Gastrocnemius medialis (tissue), 4 donors: ENCODE measurements around the gene BDNF. TPM values are rescaled to one million over a fixed set of nuclear protein-coding genes. Genes with fewer than 3 reads are reported as not detected.

ENCODE experiments used
- ATAC-seq, 2 donors: fragments of 150-250 bp; one replicate each; pipeline ENCODE4 v1.9.1; 2016
- DNase-seq, 2 donors: peaks; one replicate each; pipeline ENCODE4 v3.0.0-alpha.2; 2019
- H3K27ac ChIP-seq, 4 donors: fragments of 200-600 bp; sonication (generic); 1 replicate in 1 of 4; 2 replicates in 3 of 4; pipeline ENCODE4 v1.5.1; 2016 to 2018; ENCODE audit warnings: mild to moderate bottlenecking in 2 of 4, moderate library complexity in 1 of 4
- H3K27me3 ChIP-seq, 3 donors: fragments of 200-600 bp; sonication (generic) in 2 of 3; 1 replicate in 1 of 3; 2 replicates in 2 of 3; pipeline versions ENCODE4 v1.5.1 to v1.6.0; 2016 to 2019; ENCODE audit warnings: mild to moderate bottlenecking in 1 of 3, moderate library complexity in 1 of 3
- H3K36me3 ChIP-seq, 2 donors: fragments of 200-600 bp; sonication (generic) in 1 of 2; one replicate each; pipeline ENCODE4 v1.5.1; 2017 to 2018
- H3K4me1 ChIP-seq, 2 donors: fragments of 200-600 bp; sonication (generic) in 1 of 2; one replicate each; pipeline ENCODE4 v1.5.1; 2016 to 2017; ENCODE audit warnings: mild to moderate bottlenecking in 2 of 2
- H3K4me3 ChIP-seq, 4 donors: fragments of 200-600 bp; sonication (generic) in 3 of 4; 1 replicate in 1 of 4; 2 replicates in 3 of 4; pipeline ENCODE4 v1.5.1; 2016 to 2019; ENCODE audit warnings: mild to moderate bottlenecking in 2 of 4
- H3K9me3 ChIP-seq, 3 donors: fragments of 200-600 bp; sonication (generic) in 2 of 3; 1 replicate in 1 of 3; 2 replicates in 2 of 3; pipeline ENCODE4 v1.5.1; 2016 to 2019
- CTCF ChIP-seq, 5 experiments: fragments of 450-650 bp in 3 of 5; fragments of 200-600 bp in 2 of 5; sonication (generic) in 2 of 5; IDR thresholded peaks in 4 of 5; conservative IDR thresholded peaks in 1 of 5; 1 replicate in 4 of 5; 2 replicates in 1 of 5; pipeline ENCODE4 v1.5.1; 2016 to 2019; ENCODE audit warnings: antibody characterized with exemption in 5 of 5, mild to moderate bottlenecking in 3 of 5, moderate library complexity in 3 of 5
- POLR2A ChIP-seq, 2 donors: fragments of 450-650 bp; IDR thresholded peaks; one replicate each; pipeline ENCODE4 v1.6.1; 2017; ENCODE audit warnings: antibody characterized with exemption in 2 of 2, mild to moderate bottlenecking in 2 of 2, moderate library complexity in 2 of 2
- in situ Hi-C, 4 donors: fragments of 200-750 bp; cut with MboI; loops; one replicate each; pipeline versions ENCODE4 v1.15.0 to v1.8.0; 2017; ENCODE audit warnings: low sequenced_read_pairs in 4 of 4
- intact Hi-C: fragments of 100-400 bp; cut with DNase I; formaldehyde crosslinking; loops from one replicate; pipeline ENCODE4 v1.15.1; 2023; ENCODE audit warnings: low total_unique reads
- total RNA-seq, 4 donors: library from RNA; depleted of rRNA; stranded (reverse); fragments of >200 nt; gene quantifications; one replicate each; pipeline versions ENCODE4 v1.1.0 to v1.2.3, GENCODE V29; 2016

The BDNF gene
- total RNA-seq, 4 donors from 2014 or later: 0.09 TPM; not detected in 3

- in situ Hi-C loops (no loop called here), intact Hi-C loops (no loop called here)
- H3K27ac ChIP-seq: no peak overlapping the region
- no peaks in the 10 kb centered on the region for H3K9me3 ChIP-seq
- H3K36me3 ChIP-seq: no peaks in the 10 kb centered on the region
- TF ChIP-seq POLR2A (IDR thresholded peaks at IDR 0.05) (no peak), CTCF (IDR thresholded peaks at IDR 0.05 in 4 of 5, conservative IDR thresholded peaks at IDR 0.05 in 1 of 5) (no peak)
- no peaks in the 10 kb centered on the region for H3K27me3 ChIP-seq
- DNase-seq (no peak), ATAC-seq (no peak)
- peaks cover 0 to 4% of the 10 kb centered on the region in 2 donors for H3K4me1 ChIP-seq
- no peak overlapping the region for H3K4me3 ChIP-seq
Measured at GRCh38 chr11:27616711-27617110, 83.5 kb downstream of the BDNF start.

- H3K4me1 ChIP-seq: no peaks in the 10 kb centered on the region
- in situ Hi-C loops (no loop called here), intact Hi-C loops (no loop called here)
- no peaks in the 10 kb centered on the region for H3K9me3 ChIP-seq
- TF ChIP-seq CTCF (IDR thresholded peaks at IDR 0.05 in 4 of 5, conservative IDR thresholded peaks at IDR 0.05 in 1 of 5): no peak
- no peak for TF ChIP-seq POLR2A (IDR thresholded peaks at IDR 0.05)
- ATAC-seq (no peak), DNase-seq (no peak)
- no peak overlapping the region for H3K27ac ChIP-seq
- H3K4me3 ChIP-seq: no peak overlapping the region
- no peaks in the 10 kb centered on the region for H3K27me3 ChIP-seq
- no peaks in the 10 kb centered on the region for H3K36me3 ChIP-seq
Measured at GRCh38 chr11:27615833-27616232, 84.4 kb downstream of the BDNF start.

GRCh38 chr11:27614092-27614491, 86.2 kb downstream of the BDNF start:
- no peak for DNase-seq
- no peaks in the 10 kb centered on the region for H3K9me3 ChIP-seq
- H3K36me3 ChIP-seq: no peaks in the 10 kb centered on the region
- no peaks in the 10 kb centered on the region for H3K4me1 ChIP-seq
- no peak overlapping the region for H3K27ac ChIP-seq
- TF ChIP-seq CTCF (IDR thresholded peaks at IDR 0.05 in 4 of 5, conservative IDR thresholded peaks at IDR 0.05 in 1 of 5) (no peak), POLR2A (IDR thresholded peaks at IDR 0.05) (no peak)
- ATAC-seq: no peak
- H3K27me3 ChIP-seq: no peaks in the 10 kb centered on the region
- in situ Hi-C loops: no loop called here
- no peak overlapping the region for H3K4me3 ChIP-seq
- intact Hi-C loops: no loop called here

GRCh38 chr11:27612932-27613880, 87.0 kb downstream of the BDNF start:
- Histone ChIP-seq H3K27ac (no peak overlapping the region), H3K9me3 (no peaks in the 10 kb centered on the region), H3K27me3 (no peaks in the 10 kb centered on the region), H3K4me1 (no peaks in the 10 kb centered on the region), H3K36me3 (no peaks in the 10 kb centered on the region), H3K4me3 (no peak overlapping the region)
- no peak for DNase-seq
- no peak for TF ChIP-seq CTCF (IDR thresholded peaks at IDR 0.05 in 4 of 5, conservative IDR thresholded peaks at IDR 0.05 in 1 of 5)
- no peak for TF ChIP-seq POLR2A (IDR thresholded peaks at IDR 0.05)
- in situ Hi-C loops (no loop called here), intact Hi-C loops (no loop called here)
- ATAC-seq: no peak
